ENCODE data around the gene LRFN4. TPM values are rescaled to one million over a fixed set of nuclear protein-coding genes. Genes with fewer than 3 reads are reported as not detected.

Gene LRFN4
- total RNA-seq, 4 donors from 2014 or later = 1.5 to 17.0 (median 5.4) TPM

DNA sequence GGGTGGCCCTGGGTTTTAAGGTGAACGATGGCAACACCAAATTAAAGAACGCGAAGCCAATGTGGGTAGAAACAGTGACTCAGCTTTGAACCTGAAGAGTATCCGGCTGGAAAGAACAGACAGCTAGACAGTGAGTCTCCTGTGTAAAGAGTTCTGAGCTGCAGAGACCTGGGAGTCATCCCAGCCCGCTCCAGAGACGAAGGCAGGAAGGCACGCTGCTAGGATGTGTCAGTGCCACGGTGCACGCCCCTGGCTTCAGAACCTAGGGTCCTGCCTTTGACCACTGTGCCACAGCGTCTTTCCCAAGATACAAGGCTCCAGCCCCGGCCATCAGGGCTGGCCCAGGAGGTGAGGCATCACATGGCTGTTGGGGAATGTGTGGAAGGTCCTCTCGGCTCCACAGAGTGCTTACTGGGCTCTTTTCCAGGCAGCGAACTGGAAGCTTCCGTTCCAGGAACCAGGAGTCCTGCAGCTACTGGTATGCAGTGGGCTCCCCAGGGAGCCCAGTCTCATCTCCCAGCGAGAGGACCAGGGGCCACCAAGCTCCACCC lies 29.9 kb downstream of the LRFN4 start:
- TF ChIP-seq POLR2A (IDR thresholded peaks at IDR 0.05) (no peak), CTCF (IDR thresholded peaks at IDR 0.05) (no peak)
- no peak overlapping the region for H3K4me3 ChIP-seq
- H3K27ac ChIP-seq = no peak overlapping the region
- H3K9me3 ChIP-seq = no peaks in the 10 kb centered on the region
- intact Hi-C loops (cut with DNase I; ENCODE audit: low total_unique reads) = no loop called here
- H3K36me3 ChIP-seq = no peaks in the 10 kb centered on the region
- no peak for DNase-seq
- H3K27me3 ChIP-seq = no peaks in the 10 kb centered on the region
- no peaks in the 10 kb centered on the region for H3K4me1 ChIP-seq

DNA sequence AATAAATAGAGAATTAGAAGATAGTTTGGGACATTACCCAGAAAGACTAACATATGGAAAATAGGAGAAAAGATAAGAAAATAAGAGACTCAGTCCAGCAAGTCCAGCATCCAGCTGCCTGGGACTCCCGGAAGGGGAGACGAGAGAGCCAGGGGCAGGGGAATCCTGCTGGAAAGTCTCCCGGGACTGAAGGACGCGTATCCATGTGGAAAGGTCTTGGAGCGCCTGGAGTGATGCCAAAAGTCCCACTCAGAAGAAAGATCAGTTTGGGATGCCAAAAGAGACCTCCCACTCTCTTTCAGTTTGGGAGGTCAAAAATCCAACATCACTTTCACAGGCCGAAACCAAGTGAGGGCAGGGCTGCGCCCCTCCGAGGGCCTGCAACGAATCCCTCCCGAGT lies 30.7 kb downstream of the LRFN4 start:
- no peak overlapping the region for H3K4me3 ChIP-seq
- no peaks in the 10 kb centered on the region for H3K9me3 ChIP-seq
- no peak for DNase-seq
- H3K36me3 ChIP-seq = no peaks in the 10 kb centered on the region
- H3K27me3 ChIP-seq = no peaks in the 10 kb centered on the region
- no peaks in the 10 kb centered on the region for H3K4me1 ChIP-seq
- H3K27ac ChIP-seq = no peak overlapping the region
- intact Hi-C loops (cut with DNase I; ENCODE audit: low total_unique reads) = no loop called here
- no peak for TF ChIP-seq CTCF (IDR thresholded peaks at IDR 0.05)
- no peak for TF ChIP-seq POLR2A (IDR thresholded peaks at IDR 0.05)

DNA sequence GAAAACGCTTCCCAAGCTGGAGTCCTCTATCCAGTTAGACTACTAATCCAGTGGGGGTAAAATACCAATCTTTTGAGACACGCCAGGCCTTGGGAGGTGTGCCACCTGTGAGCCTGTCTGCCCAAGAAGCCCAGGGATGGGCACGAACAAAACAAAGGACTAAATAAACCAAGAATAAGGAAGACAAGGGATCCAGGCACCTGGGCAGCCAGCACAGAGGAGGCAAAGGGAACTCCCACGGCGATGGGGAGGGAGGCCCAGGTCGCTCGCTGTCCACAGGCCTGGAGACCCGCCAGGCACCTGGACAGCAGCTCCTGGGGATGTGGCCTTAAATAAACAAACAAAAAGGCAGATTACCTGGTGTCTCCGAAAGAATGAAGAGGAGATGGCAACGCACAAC lies 31.4 kb downstream of the LRFN4 start:
- Histone ChIP-seq H3K4me3 (no peak overlapping the region), H3K9me3 (no peaks in the 10 kb centered on the region), H3K27me3 (no peaks in the 10 kb centered on the region), H3K27ac (no peak overlapping the region), H3K36me3 (no peaks in the 10 kb centered on the region), H3K4me1 (no peaks in the 10 kb centered on the region)
- TF ChIP-seq CTCF (IDR thresholded peaks at IDR 0.05) (no peak), POLR2A (IDR thresholded peaks at IDR 0.05) (no peak)
- no peak for DNase-seq
- intact Hi-C loops (cut with DNase I; ENCODE audit: low total_unique reads) = no loop called here

GRCh38 chr11:66889960-66890359 lies 33.1 kb downstream of the LRFN4 start:
- Histone ChIP-seq H3K27ac (no peak overlapping the region), H3K36me3 (no peaks in the 10 kb centered on the region), H3K27me3 (no peaks in the 10 kb centered on the region), H3K4me1 (no peaks in the 10 kb centered on the region), H3K9me3 (no peaks in the 10 kb centered on the region), H3K4me3 (no peak overlapping the region)
- no peak for DNase-seq
- intact Hi-C loops (cut with DNase I; ENCODE audit: low total_unique reads) = no loop called here
- no peak for TF ChIP-seq POLR2A (IDR thresholded peaks at IDR 0.05)
- no peak for TF ChIP-seq CTCF (IDR thresholded peaks at IDR 0.05)

DNA sequence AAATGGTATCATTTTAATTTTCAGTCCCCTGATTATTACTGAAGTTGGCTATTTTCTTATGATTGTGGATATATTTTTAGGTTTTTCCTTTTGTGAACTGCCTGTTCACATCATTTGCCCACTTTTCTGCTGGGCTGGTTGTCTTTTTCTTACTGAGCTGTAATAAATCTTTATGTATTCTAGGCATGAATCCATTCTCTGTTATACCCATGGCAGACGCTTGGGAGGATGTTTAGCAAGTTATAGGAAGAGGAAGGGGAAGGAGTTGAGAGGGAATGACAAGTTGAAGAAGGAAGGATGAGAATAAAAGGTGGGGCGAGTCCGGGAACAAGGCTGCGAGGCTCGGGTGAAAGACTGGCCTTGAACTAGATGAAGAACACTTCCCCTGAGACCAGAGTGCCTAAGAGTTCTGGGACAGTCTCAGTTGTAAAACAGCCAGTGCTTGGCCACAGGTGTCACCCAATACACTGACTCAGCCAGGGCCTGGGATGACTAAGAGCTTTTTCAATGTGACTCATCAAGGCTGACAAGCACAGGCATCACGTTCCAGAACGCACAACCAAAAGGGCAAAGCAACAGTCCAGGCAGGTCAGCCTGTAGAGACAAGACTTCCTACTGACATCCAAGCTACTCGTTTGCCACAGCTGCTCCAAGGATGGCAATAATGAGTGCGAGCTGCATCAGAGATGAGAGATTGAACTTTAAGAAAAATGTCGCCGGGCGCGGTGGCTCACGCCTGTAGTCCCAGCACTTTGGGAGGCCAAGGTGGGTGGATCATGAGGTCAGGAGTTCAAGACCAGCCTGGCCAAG lies 35.2 kb downstream of the LRFN4 start:
- Histone ChIP-seq H3K9me3 (no peaks in the 10 kb centered on the region), H3K4me3 (no peak overlapping the region), H3K36me3 (no peaks in the 10 kb centered on the region), H3K27ac (no peak overlapping the region), H3K27me3 (no peaks in the 10 kb centered on the region), H3K4me1 (no peaks in the 10 kb centered on the region)
- DNase-seq = no peak
- intact Hi-C loops (cut with DNase I; ENCODE audit: low total_unique reads) = no loop called here
- TF ChIP-seq POLR2A (IDR thresholded peaks at IDR 0.05) (no peak), CTCF (IDR thresholded peaks at IDR 0.05) (no peak)

Data from uterus (tissue), 4 donors.